ENCODE measurements around the gene LEPR. TPM values are rescaled to one million over a fixed set of nuclear protein-coding genes. Genes with fewer than 3 reads are reported as not detected.
"Not testable (repeated sequence)": the region's sequence is repeated elsewhere in the genome, so short reads cannot be mapped to it uniquely, and the experiment has no call there.

The LEPR gene, protein sequence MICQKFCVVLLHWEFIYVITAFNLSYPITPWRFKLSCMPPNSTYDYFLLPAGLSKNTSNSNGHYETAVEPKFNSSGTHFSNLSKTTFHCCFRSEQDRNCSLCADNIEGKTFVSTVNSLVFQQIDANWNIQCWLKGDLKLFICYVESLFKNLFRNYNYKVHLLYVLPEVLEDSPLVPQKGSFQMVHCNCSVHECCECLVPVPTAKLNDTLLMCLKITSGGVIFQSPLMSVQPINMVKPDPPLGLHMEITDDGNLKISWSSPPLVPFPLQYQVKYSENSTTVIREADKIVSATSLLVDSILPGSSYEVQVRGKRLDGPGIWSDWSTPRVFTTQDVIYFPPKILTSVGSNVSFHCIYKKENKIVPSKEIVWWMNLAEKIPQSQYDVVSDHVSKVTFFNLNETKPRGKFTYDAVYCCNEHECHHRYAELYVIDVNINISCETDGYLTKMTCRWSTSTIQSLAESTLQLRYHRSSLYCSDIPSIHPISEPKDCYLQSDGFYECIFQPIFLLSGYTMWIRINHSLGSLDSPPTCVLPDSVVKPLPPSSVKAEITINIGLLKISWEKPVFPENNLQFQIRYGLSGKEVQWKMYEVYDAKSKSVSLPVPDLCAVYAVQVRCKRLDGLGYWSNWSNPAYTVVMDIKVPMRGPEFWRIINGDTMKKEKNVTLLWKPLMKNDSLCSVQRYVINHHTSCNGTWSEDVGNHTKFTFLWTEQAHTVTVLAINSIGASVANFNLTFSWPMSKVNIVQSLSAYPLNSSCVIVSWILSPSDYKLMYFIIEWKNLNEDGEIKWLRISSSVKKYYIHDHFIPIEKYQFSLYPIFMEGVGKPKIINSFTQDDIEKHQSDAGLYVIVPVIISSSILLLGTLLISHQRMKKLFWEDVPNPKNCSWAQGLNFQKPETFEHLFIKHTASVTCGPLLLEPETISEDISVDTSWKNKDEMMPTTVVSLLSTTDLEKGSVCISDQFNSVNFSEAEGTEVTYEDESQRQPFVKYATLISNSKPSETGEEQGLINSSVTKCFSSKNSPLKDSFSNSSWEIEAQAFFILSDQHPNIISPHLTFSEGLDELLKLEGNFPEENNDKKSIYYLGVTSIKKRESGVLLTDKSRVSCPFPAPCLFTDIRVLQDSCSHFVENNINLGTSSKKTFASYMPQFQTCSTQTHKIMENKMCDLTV
- total RNA-seq = 11.2 and 17.0 TPM in 2 replicates

DNA sequence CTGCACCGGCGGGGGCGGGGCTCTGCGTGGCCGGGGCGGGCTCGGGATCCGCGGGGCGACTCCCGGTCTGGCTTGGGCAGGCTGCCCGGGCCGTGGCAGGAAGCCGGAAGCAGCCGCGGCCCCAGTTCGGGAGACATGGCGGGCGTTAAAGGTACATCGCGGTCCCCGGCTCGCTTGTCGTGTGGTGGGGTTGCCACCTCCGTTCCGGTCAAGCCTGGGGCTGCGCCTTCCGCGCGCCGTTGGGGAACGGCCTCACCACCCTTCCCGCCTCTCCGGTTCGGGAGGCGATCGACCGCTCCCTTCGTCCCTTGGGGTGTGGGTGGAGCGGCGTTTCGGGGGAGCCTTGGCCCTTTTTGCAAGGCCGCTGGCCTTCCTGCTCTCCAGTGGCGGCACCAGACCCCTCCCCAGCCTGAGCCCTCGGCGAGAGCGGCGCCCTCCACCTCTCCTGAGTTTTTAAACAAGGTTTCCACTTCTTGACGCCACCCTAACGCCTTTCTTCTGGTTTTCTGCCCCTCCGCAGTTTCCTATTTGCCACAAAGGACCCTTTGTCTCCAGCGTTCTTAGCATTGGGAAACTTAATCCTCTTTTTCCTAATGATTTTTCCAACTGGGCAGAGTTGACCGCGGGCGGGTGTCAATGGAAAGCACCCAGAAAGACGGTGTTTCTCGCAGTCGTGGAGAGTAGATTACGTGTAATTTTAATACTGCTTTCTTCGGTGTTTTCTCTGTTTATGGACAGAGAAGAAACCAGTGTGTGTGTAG, at the start of gene LEPR, which contains the start of gene LEPROT:
LEPR (plus strand) TSS at position 79 of the 761 bp plus-strand sequence. CDS start 144,898 bp downstream, outside the sequence.
LEPROT (plus strand) TSS at position 79 of the 761 bp plus-strand sequence; CDS start at position 136, 57 bp downstream.
- no peak for DNase-seq (ENCODE audit: extremely low read depth, low read depth, low spot score)

DNA sequence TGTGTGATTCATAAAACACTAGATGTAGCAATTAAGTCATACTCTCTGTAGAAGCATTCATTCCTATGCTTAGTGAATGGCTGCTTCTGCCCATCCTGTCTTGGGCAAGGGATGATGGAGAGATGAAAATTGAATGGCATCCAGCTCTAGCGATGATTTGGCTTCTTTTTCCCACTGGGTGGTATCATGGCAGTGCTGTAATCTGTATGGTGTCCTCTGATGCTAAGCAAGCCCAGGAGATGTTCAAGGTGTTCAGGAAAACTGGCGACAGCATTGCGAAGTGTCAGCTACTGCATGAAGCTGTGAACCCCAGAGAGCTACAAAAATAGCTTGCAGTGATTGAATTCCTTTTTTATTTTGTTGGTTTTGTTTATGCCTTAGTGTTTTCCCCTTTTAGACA, 48.9 kb upstream of the LEPR start:
- no peak for DNase-seq (ENCODE audit: extremely low read depth, low read depth, low spot score)

DNA sequence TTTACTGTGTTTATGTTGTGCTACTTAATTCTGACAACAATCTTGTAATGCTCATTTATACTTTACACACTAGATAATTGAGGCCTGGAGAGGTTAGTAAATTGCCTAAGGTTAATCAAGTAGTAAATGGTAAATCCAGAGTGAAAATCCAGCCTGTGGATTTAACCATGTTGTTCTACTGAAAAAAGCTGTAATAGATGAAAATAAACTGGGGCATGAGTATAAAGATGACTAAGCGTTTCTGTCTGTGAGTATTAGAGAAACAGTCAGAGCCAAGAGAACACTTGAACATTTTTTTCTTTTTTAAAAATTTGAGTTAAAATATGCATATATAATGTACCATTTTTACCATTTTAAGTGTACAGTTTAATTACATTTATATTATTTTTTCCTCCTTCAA, 47.9 kb upstream of the LEPR start:
- no peak for DNase-seq (ENCODE audit: extremely low read depth, low read depth, low spot score)

DNA sequence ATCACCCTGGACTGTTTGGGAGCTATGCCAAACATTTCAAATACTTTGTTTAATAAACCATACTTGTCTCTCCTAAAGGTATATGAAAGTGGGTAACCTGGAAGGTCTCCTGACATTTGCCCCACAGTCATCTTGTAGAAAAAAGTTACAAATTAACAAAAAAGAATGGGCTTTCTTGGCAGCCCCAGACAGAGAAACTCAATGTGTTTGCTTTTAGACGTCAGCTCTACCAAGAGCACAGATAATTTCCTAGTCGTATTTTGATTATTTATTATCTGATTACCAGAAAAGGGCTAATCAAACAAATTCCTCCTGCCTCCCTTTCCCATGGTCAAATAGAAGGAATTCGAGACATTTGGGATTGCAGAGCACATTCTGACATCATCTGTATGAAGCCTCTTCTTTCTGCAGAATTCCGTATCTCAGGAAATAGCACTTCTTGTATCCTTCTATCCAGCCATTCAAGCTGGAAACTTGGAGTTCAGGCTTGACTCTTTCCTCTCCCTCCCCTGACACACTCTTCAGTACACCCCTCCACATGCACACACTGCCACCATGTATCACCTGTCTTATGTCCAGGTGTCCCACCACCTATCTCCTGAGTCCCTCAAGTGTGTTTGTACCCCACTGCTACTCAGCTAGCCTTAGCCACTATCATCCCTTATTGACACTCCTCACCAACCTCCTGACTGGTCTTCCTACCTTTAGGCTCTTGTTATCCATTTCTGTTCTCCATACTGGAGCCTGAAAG, 42.8 kb upstream of the LEPR start:
- no peak for DNase-seq (ENCODE audit: extremely low read depth, low read depth, low spot score)

DNA sequence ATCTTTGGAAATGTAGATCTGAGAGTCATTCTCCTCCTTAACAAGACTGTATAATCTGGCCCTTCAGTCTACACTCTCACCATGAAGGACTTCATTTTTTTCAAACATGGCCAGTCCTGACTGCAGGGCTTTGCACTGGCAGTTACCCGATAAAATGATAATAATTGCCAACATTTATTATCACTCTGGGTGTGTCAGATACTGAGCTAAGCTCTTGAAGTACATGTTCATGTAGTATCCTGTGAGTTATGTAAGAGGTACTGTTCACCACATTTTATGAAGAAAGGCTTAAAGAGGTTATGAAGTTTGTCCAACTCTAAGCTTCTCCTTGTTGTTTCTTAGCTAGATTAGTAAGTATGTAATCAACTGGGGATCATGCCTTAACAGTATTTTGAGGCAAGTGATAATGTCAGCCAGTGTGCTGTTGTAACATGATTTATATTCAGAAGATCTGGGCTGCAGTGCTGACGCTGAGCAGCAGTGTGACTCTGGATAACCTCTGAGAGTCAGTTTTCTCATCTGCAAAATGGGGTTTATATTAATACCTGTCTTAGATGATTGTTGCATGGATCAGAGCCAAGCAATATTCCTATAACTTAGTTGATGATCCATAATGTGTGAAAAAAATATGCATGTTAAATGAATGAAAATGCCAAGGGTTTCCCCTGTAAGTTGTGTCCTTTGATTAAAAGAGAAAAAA, 42.1 kb upstream of the LEPR start:
- DNase-seq (ENCODE audit: extremely low read depth, low read depth, low spot score) = no peak

DNA sequence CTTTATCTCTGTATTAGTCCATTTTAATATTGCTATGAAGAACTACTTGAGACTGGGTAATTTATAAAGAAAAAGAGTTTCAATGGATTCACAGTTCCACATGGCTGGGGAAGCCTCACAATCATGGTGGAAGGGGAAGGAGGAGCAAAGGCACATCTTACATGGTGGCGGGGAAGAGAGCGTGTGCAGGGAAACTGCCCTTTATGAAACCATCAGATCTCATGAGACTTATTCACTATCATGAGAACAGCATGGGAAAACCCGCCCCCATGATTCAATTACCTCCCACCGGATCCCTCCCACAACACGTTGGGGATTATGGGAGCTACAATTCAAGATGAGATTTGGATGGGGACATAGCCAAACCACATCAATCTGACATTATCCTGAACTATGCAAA, 36.0 kb upstream of the LEPR start:
- not testable (repeated sequence) for DNase-seq (ENCODE audit: extremely low read depth, low read depth, low spot score)

DNA sequence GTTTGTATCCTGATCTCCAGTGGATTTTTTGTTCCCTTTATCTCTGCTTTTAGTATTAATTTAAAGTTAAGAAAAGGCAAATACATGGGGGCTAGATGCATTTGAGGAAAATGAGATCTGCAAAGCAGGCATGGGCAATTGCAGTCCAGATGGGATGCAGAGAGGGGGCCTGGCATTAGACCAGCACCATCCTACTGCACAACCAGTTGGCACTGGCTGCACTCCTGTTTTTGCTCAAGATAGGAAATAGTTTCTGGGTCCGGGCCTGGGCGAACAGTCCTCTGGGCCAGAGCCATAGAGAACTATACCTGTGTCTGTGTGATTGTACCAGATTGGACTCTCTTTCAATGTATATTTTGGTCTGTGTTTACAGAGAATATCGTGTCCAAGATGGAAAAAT, 34.0 kb upstream of the LEPR start:
- no peak for DNase-seq (ENCODE audit: extremely low read depth, low read depth, low spot score)

DNA sequence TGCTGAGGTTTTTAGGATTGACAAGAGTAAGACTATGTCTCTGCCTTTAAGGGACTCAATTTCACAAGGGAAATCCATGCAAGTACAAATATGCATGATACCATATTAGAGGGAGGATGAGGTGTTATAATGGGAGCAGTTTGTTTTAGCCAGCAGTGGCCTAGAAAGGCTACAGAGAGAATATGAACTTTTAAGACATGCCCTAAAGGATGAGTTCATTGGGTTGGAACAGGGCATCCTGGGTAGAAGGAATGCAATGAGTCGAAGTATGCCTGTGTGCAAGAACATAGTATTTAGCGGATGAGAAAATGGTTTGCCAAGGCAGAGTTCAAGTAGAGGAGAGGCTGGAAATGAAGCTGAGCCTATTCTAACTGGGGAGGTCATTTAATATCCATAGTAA, 32.6 kb upstream of the LEPR start:
- no peak for DNase-seq (ENCODE audit: extremely low read depth, low read depth, low spot score)

DNA sequence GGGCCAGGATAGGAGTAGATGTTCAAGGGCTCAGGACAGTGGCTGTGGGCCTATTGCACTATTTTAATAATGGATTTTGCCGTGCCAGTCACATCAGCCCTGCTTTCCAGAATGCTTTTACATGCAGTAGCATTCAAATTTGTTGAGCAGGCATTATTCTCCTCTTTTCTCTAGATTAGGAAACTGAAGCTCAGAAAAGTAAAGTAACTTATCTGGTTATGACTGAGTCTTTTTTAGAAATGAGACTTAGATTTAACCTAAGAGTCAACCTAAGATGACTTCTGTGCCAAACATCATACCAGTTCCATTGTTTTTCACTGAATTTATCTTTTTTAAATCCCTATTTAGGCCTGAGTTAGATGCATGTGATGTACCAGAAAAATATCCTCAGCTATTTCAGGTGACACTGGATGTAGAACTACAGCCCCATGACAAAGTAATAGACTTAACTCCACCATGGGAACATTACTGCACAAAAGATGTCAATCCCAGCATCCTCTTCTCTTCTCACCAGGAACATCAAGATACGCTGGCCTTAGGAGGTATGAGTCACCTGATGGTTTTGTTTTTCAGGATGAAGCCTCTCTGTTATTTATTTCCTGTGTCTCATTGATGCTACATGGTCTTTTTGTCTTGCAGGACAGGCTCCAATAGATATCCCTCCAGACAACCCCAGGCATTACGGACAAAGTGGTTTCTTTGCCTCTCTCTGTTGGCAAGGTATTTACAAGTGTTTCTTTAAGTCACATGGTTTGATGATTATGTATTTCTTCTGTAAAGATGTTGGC, 31.4 kb upstream of the LEPR start:
- DNase-seq (ENCODE audit: extremely low read depth, low read depth, low spot score) = no peak

DNA sequence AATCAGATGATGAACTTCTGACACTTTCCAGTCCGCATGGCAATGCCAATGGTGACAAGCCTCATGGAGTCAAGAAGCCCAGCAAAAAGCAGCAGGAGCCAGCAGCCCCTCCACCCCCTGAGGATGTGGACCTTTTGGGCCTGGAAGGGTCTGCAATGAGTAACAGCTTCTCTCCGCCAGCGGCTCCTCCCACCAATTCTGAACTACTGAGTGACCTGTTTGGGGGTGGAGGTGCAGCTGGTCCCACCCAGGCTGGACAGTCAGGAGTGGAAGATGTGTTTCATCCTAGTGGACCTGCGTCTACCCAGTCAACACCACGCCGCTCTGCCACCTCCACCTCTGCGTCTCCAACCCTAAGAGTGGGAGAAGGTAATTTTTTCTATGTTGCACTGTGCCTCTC, 28.0 kb upstream of the LEPR start:
- DNase-seq (ENCODE audit: extremely low read depth, low read depth, low spot score) = no peak

DNA sequence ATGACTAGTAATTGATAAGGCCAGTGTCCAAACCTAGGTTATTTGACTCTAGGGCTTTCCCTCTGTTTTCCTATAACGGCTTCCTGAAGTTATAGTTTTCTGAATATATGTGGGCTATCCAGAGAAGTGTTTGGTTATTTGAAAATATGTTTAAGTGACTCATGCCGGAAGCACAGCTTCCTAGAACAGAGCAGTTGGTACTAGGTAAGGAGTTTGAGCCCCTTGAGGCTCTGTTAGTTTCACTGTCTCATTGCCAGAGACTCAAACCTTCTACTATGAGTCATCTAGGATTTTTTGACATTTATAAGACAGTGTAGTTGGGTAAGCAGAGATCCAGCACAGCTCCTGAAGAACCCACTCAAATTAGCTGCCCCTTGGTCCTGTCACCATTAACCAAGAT, 27.1 kb upstream of the LEPR start:
- peak; percentile 39 for DNase-seq (ENCODE audit: extremely low read depth, low read depth, low spot score)

DNA sequence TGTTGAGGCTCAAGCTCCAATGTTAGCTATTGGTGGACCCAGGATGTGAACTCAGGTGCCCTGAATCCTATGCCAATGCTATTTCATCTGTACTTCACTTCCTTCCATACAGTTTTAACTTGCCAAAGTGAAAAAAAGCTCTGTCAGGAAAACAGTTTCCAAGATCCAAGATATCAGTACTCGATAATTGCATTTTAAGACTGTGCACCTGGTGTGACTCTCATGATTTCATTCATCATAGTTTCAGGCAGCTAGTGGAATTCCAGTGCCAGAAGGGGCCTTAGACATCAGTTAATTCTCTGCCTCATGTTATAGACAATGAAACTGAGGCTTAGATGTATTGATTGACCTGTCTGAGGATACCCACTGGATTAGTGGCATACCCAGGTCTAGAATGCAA, 26.5 kb upstream of the LEPR start:
- DNase-seq (ENCODE audit: extremely low read depth, low read depth, low spot score) = no peak

DNA sequence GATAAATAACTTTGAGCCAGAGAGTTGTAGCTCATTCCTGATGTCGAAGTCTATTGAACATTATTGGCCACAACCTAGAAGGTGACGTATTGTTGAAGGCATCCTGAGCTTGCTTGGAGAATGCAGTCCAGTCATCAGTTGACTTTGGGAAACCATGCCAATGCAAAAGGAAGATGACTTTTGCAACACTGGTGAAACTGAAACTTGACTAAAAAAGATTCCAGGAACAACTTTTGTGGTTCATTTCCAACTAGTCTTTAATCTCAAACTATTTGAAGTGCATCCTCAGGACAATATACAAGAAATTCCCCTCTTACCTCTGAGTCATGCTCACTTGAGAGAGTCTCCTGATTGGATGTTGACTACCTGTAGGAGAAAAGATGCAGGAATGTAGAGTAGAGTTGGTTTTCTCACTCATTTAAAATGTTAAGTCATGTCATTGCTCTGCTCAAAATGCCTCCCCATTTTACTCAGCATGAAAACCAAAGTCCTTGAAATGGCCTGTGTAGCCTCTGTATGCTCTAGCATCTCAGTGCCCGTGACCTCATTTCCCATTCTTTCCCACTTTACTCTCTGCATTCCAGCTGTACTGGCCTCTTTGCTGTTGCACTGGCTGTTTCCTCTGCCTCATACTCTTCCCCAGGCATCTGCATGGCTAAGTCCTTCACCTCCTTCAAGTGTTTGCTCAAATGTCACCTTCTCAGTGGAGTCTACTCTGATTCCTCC, 24.4 kb upstream of the LEPR start:
- no peak for DNase-seq (ENCODE audit: extremely low read depth, low read depth, low spot score)

DNA sequence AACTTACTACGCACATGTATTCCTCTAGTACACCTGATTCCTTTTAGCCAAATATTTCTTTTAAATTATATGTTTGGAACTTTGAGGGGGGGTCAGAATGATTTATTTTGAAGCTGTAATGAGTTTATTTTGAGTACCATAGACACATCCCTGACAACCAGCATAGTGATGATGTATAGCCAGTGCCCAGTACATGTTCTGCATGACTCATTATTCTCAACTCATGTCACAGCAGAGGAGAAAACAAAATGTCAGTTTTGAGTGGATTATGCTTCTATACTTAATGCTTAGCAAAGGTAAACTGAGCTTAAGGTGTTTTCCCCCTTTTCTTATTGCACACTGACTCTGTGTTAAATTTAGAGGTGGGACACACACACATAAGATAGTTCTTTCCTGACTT, 22.4 kb upstream of the LEPR start:
- DNase-seq (ENCODE audit: extremely low read depth, low read depth, low spot score) = no peak

DNA sequence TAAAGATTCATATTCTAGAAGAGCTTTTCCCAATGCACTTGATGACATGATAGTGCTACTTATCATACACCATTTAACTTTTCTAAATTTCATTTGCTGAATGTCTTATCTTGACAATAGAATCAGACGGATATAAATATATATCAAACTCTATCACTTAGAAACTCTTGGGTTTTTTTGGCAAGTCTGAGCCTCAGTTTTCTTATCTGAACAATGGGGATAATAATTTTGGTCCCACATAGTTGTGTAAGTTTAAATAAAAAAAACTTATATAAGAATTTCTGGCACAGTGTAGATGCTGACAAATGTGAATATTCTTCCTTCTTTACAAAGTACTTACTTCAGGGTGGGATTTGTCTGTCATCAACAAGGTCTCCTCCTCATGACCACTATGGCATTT, 21.5 kb upstream of the LEPR start:
- no peak for DNase-seq (ENCODE audit: extremely low read depth, low read depth, low spot score)

DNA sequence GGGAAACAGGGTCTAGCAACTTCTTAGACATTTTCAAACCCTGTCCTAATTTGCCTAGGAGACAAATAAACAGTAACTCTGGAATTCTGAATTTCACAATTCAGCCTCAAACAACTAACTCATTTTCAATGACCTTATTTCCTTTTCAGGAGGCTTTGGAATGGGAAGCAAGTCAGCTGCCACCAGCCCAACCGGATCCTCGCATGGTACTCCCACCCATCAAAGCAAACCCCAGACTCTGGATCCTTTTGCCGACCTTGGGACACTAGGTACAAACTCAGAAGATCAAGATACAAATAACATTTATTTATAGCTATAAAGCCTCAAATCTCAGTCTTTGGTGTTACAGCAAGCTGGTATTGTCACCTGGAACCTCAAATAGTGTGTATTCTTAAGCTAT, 18.9 kb upstream of the LEPR start:
- DNase-seq (ENCODE audit: extremely low read depth, low read depth, low spot score) = no peak

DNA sequence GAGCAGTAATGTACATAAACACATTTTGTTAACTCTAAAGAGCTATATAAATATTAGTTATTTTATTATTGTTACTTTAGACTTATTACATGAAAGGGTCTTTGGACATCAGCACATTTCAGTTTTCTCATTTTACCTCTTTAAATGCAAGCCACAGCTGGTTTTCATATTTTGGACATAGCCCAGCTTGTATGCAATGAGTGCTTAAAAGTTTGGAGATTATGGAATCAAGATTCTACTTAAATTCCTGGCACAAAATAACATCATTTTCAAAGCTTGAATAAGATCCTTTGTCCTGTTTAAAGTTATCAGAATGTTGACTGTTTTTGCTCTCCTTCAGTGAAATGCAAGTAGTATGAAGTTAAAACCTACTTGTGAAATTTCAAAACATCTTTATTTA, 15.5 kb upstream of the LEPR start:
- DNase-seq (ENCODE audit: extremely low read depth, low read depth, low spot score) = no peak

DNA sequence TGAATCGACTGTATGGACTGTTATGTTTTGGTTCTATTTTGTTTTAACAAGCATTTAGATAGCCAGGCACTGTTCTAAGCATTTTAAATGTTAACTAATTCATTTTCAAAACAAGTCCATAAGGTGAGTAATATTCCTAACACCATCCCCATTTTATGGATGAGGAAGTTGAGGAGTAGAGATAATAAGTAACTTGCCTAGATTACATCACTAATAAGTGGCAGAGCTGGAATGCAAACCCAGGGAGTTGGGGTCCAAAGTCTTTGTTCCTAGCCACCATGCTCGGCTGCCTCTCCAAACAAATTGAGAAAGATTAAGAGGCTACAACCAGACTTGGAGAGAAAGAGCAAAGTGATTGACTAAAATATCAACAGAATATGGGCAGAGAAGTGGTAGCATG, 12.6 kb upstream of the LEPR start:
- no peak for DNase-seq (ENCODE audit: extremely low read depth, low read depth, low spot score)

All from glomerular endothelial cell (primary cell).